HepG2 (cell line): ENCODE results near the gene YY1. TPM values are rescaled to one million over a fixed set of nuclear protein-coding genes. Genes with fewer than 3 reads are reported as not detected.

Source experiments
- NFKB2 ChIP-seq: sonication (generic); formaldehyde crosslinking; IDR thresholded peaks from 2 replicates; pipeline ENCODE4 v1.4.0; 2020; ENCODE audit warnings: missing genetic modification reagents, borderline replicate concordance
- NKX3-1 ChIP-seq: sonication (generic); formaldehyde crosslinking; IDR thresholded peaks from 2 replicates; pipeline ENCODE4 v1.5.0; 2020; ENCODE audit warnings: missing genetic modification reagents
- ZNF296 ChIP-seq: sonication (generic); formaldehyde crosslinking; conservative IDR thresholded peaks from 2 replicates; pipeline ENCODE4 v1.5.0; 2020; ENCODE audit warnings: mild to moderate bottlenecking, missing genetic modification reagents
- ZNF746 ChIP-seq: sonication (generic); formaldehyde crosslinking; IDR thresholded peaks from 2 replicates; pipeline ENCODE4 v1.8.0; 2022; ENCODE audit warnings: mild to moderate bottlenecking, missing genetic modification reagents
- ZNF768 ChIP-seq: sonication (generic); formaldehyde crosslinking; IDR thresholded peaks from 2 replicates; pipeline ENCODE4 v1.4.0; 2020; ENCODE audit warnings: missing genetic modification reagents
- polyA plus RNA-seq, 8 experiments: library from polyadenylated mRNA; depleted of rRNA in 3 of 8; stranded (reverse) in 7 of 8; unstranded in 1 of 8; fragments of >200 nt; fragmentation: Illumina TruSeq in 4 of 8; extraction: Trizol in 4 of 8; gene quantifications; 2 replicates each; pipeline versions ENCODE4 v1.2.1 to v1.2.3, GENCODE V29; 2011 to 2016; ENCODE audit warnings: low read depth in 4 of 8, missing spikeins in 1 of 8, mixed read lengths in 1 of 8; ENCODE audit not compliant: insufficient read depth in 1 of 8
- total RNA-seq, 5 experiments: library from RNA; depleted of rRNA; stranded (reverse); fragments of >200 nt; fragmentation: Illumina TruSeq; extraction: Trizol; gene quantifications; 2 replicates each; pipeline ENCODE4 v1.2.3, GENCODE V29; 2016; ENCODE audit warnings: low read depth in 1 of 5
- TF ChIP-seq, protein P1 (sequence below): sonication (generic); formaldehyde crosslinking; IDR thresholded peaks from 2 replicates; pipeline ENCODE4 v1.4.0; 2020; ENCODE audit warnings: missing genetic modification reagents, borderline replicate concordance
- TF ChIP-seq, protein P2 (sequence below): sonication (generic); formaldehyde crosslinking; IDR thresholded peaks from 2 replicates; pipeline ENCODE4 v1.4.0; 2020; ENCODE audit warnings: missing genetic modification reagents, borderline replicate concordance
- TF ChIP-seq, protein P3 (sequence below): fragments of 450-650 bp; IDR thresholded peaks from 2 replicates; pipeline ENCODE4 v1.6.1; 2017
- TF ChIP-seq, protein P4 (sequence below), 2 experiments: fragments of 450-650 bp in 1 of 2; sonication (generic) in 1 of 2; formaldehyde crosslinking; IDR thresholded peaks; 2 replicates each; pipeline versions ENCODE4 v1.5.0 to v1.8.0; 2020 to 2022; ENCODE audit warnings: mild to moderate bottlenecking in 1 of 2, missing genetic modification reagents in 1 of 2
- TF ChIP-seq, protein P5 (sequence below): IDR thresholded peaks from 2 replicates; pipeline ENCODE4 v1.6.1; 2016; ENCODE audit warnings: missing biosample characterization, missing genetic modification reagents, low read depth
- TF ChIP-seq, protein P6 (sequence below): sonication (generic); formaldehyde crosslinking; IDR thresholded peaks from 2 replicates; pipeline ENCODE4 v1.5.1; 2020; ENCODE audit warnings: mild to moderate bottlenecking, missing genetic modification reagents, borderline replicate concordance

YY1 gene
- total and polyA plus RNA-seq, 2 of the 13 experiments (the other 11 are each of a cell fraction or from before 2014, with no cell fraction given) = 29.4 to 68.1 TPM

DNA sequence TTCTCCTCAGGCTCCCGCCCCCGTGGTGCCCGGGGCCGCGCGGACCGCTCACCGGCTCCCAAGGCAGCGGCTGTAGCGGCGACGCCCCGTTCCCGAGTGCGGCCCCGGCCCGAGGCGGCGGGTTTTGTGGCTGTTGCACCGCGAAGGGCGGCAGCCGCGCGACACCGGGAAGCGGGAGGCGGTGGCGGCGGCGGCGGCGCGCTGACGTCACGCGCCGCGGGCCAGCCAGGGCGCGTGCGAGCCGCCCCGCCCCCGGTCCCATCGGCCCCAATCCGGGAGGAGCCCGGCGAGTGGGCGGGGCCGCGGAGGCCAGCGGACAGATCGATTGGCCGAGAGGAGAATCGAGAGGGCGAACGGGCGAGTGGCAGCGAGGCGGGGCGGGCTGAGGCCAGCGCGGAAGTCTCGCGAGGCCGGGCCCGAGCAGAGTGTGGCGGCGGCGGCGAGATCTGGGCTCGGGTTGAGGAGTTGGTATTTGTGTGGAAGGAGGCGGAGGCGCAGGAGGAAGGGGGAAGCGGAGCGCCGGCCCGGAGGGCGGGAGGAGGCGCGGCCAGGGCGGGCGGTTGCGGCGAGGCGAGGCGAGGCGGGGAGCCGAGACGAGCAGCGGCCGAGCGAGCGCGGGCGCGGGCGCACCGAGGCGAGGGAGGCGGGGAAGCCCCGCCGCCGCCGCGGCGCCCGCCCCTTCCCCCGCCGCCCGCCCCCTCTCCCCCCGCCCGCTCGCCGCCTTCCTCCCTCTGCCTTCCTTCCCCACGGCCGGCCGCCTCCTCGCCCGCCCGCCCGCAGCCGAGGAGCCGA is at the start of gene YY1 (continued):
- no peak for TF ChIP-seq ZNF296 (CRISPR knock-in tag)
- TF ChIP-seq ZNF768 (CRISPR knock-in tag) = peak; percentile 30; the same call in 1 of the 2 replicates
- TF ChIP-seq, protein P1, sequence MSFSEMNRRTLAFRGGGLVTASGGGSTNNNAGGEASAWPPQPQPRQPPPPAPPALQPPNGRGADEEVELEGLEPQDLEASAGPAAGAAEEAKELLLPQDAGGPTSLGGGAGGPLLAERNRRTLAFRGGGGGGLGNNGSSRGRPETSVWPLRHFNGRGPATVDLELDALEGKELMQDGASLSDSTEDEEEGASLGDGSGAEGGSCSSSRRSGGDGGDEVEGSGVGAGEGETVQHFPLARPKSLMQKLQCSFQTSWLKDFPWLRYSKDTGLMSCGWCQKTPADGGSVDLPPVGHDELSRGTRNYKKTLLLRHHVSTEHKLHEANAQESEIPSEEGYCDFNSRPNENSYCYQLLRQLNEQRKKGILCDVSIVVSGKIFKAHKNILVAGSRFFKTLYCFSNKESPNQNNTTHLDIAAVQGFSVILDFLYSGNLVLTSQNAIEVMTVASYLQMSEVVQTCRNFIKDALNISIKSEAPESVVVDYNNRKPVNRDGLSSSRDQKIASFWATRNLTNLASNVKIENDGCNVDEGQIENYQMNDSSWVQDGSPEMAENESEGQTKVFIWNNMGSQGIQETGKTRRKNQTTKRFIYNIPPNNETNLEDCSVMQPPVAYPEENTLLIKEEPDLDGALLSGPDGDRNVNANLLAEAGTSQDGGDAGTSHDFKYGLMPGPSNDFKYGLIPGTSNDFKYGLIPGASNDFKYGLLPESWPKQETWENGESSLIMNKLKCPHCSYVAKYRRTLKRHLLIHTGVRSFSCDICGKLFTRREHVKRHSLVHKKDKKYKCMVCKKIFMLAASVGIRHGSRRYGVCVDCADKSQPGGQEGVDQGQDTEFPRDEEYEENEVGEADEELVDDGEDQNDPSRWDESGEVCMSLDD (CRISPR knock-in tag) = no peak
- no peak for TF ChIP-seq NKX3-1 (CRISPR knock-in tag)
- TF ChIP-seq, protein P2, sequence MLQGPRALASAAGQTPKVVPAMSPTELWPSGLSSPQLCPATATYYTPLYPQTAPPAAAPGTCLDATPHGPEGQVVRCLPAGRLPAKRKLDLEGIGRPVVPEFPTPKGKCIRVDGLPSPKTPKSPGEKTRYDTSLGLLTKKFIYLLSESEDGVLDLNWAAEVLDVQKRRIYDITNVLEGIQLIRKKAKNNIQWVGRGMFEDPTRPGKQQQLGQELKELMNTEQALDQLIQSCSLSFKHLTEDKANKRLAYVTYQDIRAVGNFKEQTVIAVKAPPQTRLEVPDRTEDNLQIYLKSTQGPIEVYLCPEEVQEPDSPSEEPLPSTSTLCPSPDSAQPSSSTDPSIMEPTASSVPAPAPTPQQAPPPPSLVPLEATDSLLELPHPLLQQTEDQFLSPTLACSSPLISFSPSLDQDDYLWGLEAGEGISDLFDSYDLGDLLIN (CRISPR knock-in tag) = no peak
- 0 out of 2 replicates have a peak, but pooled peaks have one; percentile 19 for TF ChIP-seq ZNF746 (CRISPR knock-in tag)
- TF ChIP-seq, protein P3, sequence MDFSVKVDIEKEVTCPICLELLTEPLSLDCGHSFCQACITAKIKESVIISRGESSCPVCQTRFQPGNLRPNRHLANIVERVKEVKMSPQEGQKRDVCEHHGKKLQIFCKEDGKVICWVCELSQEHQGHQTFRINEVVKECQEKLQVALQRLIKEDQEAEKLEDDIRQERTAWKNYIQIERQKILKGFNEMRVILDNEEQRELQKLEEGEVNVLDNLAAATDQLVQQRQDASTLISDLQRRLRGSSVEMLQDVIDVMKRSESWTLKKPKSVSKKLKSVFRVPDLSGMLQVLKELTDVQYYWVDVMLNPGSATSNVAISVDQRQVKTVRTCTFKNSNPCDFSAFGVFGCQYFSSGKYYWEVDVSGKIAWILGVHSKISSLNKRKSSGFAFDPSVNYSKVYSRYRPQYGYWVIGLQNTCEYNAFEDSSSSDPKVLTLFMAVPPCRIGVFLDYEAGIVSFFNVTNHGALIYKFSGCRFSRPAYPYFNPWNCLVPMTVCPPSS = no peak
- TF ChIP-seq, protein P4, sequence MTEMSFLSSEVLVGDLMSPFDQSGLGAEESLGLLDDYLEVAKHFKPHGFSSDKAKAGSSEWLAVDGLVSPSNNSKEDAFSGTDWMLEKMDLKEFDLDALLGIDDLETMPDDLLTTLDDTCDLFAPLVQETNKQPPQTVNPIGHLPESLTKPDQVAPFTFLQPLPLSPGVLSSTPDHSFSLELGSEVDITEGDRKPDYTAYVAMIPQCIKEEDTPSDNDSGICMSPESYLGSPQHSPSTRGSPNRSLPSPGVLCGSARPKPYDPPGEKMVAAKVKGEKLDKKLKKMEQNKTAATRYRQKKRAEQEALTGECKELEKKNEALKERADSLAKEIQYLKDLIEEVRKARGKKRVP (CRISPR knock-in tag; IDR thresholded peaks at IDR 0.05) = no peak
- no peak for TF ChIP-seq NFKB2 (CRISPR knock-in tag)
- TF ChIP-seq, protein P5, sequence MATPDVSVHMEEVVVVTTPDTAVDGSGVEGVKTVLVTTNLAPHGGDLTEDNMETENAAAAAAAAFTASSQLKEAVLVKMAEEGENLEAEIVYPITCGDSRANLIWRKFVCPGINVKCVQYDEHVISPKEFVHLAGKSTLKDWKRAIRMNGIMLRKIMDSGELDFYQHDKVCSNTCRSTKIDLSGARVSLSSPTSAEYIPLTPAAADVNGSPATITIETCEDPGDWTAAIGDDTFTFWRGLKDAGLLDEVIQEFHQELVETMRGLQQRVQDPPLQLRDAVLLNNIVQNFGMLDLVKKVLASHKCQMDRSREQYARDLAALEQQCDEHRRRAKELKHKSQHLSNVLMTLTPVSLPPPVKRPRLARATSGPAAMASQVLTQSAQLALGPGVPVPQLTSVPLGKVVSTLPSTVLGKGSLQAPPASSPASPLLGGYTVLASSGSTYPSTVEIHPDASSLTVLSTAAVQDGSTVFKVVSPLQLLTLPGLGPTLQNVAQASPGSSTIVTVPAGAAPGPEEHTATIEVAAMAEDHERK (CRISPR knock-in tag) = no peak
- TF ChIP-seq, protein P6, sequence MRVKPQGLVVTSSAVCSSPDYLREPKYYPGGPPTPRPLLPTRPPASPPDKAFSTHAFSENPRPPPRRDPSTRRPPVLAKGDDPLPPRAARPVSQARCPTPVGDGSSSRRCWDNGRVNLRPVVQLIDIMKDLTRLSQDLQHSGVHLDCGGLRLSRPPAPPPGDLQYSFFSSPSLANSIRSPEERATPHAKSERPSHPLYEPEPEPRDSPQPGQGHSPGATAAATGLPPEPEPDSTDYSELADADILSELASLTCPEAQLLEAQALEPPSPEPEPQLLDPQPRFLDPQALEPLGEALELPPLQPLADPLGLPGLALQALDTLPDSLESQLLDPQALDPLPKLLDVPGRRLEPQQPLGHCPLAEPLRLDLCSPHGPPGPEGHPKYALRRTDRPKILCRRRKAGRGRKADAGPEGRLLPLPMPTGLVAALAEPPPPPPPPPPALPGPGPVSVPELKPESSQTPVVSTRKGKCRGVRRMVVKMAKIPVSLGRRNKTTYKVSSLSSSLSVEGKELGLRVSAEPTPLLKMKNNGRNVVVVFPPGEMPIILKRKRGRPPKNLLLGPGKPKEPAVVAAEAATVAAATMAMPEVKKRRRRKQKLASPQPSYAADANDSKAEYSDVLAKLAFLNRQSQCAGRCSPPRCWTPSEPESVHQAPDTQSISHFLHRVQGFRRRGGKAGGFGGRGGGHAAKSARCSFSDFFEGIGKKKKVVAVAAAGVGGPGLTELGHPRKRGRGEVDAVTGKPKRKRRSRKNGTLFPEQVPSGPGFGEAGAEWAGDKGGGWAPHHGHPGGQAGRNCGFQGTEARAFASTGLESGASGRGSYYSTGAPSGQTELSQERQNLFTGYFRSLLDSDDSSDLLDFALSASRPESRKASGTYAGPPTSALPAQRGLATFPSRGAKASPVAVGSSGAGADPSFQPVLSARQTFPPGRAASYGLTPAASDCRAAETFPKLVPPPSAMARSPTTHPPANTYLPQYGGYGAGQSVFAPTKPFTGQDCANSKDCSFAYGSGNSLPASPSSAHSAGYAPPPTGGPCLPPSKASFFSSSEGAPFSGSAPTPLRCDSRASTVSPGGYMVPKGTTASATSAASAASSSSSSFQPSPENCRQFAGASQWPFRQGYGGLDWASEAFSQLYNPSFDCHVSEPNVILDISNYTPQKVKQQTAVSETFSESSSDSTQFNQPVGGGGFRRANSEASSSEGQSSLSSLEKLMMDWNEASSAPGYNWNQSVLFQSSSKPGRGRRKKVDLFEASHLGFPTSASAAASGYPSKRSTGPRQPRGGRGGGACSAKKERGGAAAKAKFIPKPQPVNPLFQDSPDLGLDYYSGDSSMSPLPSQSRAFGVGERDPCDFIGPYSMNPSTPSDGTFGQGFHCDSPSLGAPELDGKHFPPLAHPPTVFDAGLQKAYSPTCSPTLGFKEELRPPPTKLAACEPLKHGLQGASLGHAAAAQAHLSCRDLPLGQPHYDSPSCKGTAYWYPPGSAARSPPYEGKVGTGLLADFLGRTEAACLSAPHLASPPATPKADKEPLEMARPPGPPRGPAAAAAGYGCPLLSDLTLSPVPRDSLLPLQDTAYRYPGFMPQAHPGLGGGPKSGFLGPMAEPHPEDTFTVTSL = no peak
